ENCODE measurements around the gene RORB.

RORB gene

DNA sequence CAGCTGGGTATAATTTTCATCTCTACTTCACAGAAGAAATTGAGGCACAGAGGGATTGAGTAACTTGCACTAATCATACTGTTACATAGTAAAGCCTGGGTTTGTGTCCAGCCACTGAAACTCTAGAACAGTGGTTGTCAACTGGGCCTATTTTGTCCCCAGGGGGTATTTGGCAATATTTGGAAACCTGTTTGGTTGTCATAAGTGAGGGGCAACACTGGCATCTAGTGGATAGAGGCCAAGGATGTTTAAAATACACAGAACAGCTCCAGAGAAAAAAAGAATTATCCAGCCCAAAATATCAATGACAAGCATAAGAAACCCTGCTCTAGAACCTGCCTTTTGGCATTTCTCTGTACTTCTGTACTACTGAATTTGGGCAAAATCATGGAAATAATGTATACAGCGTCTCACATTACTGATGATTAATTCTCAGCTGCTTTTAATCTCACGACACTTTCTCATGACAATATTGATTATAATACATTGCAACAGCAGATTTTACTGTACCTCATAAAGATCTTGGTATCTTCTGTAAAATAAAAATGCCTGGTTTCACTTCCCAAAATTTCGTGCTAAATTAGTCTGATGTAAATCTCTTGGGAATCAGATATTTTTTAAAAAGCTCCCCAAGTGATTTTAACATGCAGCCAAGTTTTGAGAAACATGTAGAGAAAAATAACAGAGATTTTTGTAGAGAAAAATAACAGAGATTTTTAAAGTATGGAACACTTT is 112.7 kb downstream of the RORB start:
- no peak for DNase-seq

GRCh38 chr9:74610523-74611061 is 113.5 kb downstream of the RORB start:
- no peak for DNase-seq

DNA sequence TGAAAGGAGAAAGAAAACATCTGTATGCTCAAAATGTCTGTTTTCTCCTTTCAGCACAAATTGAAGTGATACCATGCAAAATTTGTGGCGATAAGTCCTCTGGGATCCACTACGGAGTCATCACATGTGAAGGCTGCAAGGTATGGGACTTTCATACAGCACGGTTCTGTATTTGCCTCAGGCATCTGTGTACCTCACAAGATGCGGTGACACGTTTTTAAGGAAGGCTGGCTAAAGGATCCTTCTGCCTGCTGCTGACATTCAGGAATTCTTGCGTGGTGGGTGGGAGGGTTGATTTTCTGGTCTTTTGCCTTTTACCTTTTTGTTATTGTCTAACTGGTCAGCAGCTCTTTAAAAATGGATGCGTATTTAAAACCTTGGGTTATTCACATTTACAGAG is 133.1 kb downstream of the RORB start:
- DNase-seq, result no peak

DNA sequence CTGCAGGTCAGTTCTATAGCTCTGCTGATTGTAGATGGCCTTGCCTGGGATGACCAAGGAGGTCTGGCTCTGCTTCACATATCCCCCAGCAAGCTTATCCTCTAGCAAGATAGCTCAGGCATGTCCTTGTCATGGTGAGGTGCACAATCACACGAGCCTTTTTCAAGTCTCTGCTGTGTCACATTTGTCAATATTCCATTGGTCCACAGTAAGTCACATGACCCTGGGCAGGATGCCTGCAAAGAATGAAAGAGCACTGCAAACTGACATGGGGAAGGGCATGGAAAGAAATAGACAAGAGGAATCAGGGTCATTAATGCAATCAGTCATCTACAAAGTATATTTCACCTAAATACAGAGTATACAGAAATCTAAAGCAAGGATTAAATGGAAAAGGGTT is 142.0 kb downstream of the RORB start:
- no peak for DNase-seq

DNA sequence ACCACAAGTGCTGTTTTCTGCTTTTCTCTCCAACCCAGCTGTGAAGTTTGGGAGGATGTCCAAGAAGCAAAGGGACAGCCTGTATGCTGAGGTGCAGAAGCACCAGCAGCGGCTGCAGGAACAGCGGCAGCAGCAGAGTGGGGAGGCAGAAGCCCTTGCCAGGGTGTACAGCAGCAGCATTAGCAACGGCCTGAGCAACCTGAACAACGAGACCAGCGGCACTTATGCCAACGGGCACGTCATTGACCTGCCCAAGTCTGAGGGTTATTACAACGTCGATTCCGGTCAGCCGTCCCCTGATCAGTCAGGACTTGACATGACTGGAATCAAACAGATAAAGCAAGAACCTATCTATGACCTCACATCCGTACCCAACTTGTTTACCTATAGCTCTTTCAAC is 145.2 kb downstream of the RORB start:
- DNase-seq, result no peak

DNA sequence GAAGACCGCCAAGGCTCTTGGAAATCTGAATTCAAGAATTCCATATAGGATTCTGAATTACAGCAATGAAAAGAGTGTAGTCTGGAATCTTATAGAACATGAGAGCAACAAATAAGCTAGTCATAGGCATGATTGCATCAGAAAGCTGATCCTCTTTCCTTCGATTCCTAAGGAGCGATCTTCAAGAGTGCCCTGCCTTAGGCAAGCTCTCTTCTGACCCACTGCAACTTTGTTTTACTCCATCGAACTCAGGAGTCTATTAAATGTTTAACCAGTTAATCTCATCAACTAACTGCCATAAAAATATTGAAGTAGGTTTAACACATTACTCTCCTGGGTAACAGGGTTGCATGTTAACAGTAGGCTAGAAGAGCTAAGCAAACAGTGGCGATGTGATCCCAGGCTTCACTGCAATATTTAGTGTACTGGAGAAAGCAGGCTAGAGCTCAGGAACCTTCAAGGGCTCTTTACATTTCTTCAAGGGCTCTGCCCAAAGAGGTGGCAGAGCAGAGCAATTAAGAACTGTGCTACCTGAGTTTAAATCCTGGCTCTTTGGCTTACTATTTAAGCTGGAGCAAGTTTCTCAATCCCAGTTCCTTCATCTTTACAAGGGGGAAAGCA is 146.3 kb downstream of the RORB start:
- DNase-seq, result no peak

DNA sequence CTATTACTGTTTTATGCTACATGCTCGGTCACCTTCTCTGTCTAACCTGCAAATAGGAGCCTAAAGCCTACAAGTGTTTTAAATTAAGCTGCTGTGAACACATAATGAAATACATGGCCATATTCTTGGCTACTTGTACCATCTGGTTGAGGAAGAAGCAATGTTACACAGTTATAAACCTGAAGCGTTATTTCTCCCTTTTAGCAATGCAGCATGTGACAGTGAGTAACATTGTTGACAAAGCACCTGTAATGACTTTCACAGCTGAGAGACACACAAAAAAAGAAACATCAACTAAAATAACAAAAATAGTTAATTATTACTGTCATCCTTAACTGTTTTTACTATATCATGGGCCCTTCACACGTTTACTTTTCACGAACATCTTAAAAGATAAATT is 146.9 kb downstream of the RORB start:
- no peak for DNase-seq

GRCh38 chr9:74645007-74645639 is 148.0 kb downstream of the RORB start:
- DNase-seq, result no peak

GRCh38 chr9:74653410-74654080 is 156.4 kb downstream of the RORB start:
- no peak for DNase-seq

DNA sequence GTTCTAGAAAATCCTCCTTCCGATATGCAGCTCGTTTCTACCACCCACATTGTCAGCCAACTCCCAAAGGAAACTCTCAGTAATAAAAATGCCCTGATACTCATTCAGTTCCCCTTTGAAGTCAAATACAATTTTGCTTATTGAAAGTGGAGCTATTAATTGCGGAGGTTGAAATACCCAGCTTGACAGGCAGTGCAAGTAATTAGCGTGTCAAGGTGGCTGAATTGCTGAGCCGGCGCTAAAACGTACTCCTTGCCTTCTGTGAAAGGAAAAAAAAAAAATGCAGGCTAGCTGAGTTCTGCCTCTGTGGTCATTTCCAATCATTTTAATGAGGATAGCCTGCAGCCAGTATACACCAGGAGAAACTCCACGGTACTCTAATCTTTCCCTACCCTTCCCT is 165.5 kb downstream of the RORB start:
- DNase-seq, result no peak

GRCh38 chr9:74663439-74663838 is 166.3 kb downstream of the RORB start:
- DNase-seq, result no peak

- no peak for DNase-seq
These were observed 169.6 kb downstream of the RORB start for GRCh38 chr9:74666625-74667316.

- DNase-seq, result no peak
These were observed 175.1 kb downstream of the RORB start for GRCh38 chr9:74672237-74672636.

- DNase-seq, result no peak
These were observed 176.9 kb downstream of the RORB start for GRCh38 chr9:74674077-74674476.

DNA sequence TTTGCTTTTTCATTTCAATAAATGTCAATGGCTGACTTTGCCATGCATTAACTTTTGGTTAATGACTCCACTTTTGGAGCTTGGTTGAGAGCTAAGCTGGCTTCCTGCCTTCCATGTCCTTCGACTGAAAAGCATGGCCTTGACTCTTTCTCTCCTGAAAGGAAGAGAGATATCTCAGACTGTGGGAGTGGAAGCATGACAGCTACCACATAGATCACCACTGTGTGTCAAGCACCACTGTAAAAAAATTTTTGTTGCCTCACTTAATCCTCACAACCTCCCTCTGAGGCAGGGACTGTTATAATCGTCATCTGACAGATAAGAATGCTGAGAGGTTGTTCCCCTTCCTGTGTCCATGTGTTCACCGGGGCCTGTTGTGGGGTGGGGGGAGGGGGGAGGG is 184.8 kb downstream of the RORB start:
- no peak for DNase-seq

- no peak for DNase-seq
These were observed 186.2 kb downstream of the RORB start for GRCh38 chr9:74683322-74683721.

DNA sequence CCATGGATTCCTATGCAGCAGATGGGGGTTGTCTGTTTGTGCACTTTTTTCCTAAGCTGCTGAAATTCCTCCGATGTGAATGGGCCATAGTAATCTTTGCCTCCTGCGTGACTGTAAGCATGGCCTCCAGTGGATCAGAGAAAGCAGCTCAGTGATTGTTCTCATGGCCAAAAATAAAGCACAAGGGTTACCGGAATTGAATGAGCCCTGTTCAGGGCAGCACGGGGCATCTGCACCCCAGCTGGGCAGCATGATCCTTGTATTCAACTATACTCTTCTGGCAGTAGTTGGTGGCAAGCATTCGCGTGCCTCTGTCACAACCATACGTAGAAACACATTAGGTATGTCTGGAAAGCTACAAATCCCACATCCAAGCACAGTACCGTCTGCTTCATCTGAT is 193.9 kb downstream of the RORB start:
- no peak for DNase-seq

DNA sequence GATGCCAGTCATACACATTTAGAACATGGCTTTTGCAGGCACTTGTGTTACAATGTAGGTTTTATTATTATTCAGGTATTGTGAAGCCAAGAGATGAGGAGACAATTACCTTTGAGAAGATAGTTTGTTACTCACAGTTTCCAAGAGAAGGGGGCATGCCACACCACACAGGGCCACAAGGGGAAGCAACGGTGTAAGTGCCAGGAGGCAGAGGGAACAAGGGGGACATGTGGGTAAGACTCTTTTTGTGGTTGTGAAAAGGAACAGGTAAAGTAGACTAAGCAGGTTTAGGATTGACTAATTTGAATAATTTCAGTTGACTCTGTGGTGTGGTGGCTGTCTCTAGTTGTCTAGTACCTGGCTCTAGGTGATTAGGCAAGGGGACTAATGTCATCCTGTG is 199.4 kb downstream of the RORB start:
- DNase-seq, result no peak

GRCh38 chr9:74697535-74697934 is 200.4 kb downstream of the RORB start:
- DNase-seq, result no peak

GRCh38 chr9:74711341-74711740 is 214.2 kb downstream of the RORB start:
- no peak for DNase-seq

DNA sequence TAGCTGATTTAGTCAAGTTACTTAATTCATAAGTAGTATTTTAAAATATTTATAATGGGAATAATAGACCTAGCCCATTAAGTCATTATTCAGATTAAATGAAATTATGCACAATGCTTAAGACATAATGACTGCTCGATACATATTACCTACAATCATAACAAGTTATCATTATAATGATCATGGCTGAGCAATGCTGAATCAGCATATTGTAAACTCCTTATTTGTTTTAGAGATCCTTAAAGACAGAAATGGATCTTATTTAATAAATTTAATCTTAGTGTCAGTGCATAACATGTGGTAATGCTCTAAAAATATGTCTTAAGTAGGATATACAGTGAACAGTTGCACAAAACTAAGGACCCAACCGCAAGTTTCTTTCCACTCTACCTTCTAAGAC is 221.6 kb downstream of the RORB start:
- no peak for DNase-seq

DNA sequence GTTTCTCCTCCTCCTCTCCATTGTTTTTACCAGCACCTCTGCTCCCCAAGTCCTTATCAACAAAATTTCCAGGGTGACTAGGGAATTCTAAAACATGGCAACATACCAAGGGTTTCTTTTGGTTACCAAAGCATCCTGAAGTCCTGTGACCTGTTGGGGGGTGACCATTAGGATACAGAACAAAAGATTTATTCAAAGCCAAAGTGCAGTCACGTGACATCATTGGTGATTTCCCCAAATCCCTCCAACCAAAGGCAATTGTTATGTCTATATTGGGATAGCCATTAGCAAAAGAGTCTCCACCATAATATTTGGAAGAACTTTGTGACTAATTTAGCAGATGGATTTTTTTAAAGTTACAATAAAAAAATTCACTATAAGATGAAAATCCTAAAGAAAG is 222.2 kb downstream of the RORB start:
- DNase-seq, result no peak

Data from activated CD4-positive, CD25-positive, alpha-beta regulatory T cell treated with anti-CD3 and anti-CD28 coated beads, Interleukin-2, amount 50 U/mL, for 72 hours (primary cell).